GM04504 (cell line): Measurements from ENCODE around the gene TSHZ3.

Experiments used
- DNase-seq: peaks from one replicate; pipeline ENCODE4 v3.0.0-alpha.2; 2012; ENCODE audit warnings: low read depth

The TSHZ3 gene

DNA sequence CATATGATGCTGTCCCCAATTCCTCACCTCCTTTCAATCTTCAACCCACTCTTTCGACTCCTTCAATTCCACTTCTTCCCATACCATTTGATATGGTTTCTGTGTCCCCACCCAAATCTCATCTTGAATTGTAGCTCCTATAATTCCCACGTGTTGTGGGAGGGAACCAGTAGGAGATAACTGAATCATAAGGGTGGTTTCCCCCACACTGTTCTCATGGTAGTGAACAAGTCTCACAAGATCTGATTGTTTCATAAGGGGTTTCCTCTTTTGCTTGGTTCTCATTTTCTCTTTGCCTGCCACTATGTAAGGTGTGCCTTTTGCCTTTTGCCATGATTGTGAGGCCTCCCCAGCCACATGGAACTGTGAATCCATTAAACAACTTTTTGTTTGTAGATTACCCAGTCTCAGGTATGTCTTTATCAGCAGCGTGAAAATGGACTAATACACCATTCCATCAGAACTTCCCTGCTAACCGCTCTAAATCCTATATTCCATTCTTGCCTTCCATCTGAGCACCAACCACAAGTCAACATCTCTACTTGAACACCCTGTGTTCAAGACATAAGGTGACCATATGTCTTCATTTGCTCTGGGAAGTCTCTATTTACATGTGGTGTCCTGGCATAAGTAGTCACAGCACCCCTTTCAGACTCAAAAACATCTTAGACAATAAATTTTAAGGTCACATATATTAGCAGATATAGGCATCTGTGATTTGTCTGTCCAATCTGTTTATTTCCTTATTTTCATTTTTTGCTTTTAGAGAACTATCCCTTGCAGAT is 122.9 kb downstream of the TSHZ3 start:
- peak; percentile 24 for DNase-seq
